ENCODE results near the gene HSPA8.
A peak's percentile ranks its signal among the peaks of the same experiment; 100 is the strongest.
"Not testable (repeated sequence)": the region's sequence is repeated elsewhere in the genome, so short reads cannot be mapped to it uniquely, and the experiment has no call there.

Gene HSPA8

GRCh38 chr11:123061403-123062157 lies at the start of gene HSPA8:
Gene HSPA8, minus strand, starts transcription at chr11:123062136. Its CDS starts 812 bp downstream, at chr11:123061324.
- DNase-seq (ENCODE audit: low read depth) = peak; percentile 70

GRCh38 chr11:123111465-123111864 lies 49.5 kb upstream of the HSPA8 start:
- DNase-seq (ENCODE audit: low read depth) = no peak

- DNase-seq (ENCODE audit: low read depth) = no peak
Measured at GRCh38 chr11:123110397-123110796, 48.5 kb upstream of the HSPA8 start.

- no peak for DNase-seq (ENCODE audit: low read depth)
Measured at GRCh38 chr11:123107945-123108495, 46.1 kb upstream of the HSPA8 start.

GRCh38 chr11:123104697-123105096 lies 42.8 kb upstream of the HSPA8 start:
- DNase-seq (ENCODE audit: low read depth) = no peak

GRCh38 chr11:123103326-123103980 lies 41.5 kb upstream of the HSPA8 start:
- no peak for DNase-seq (ENCODE audit: low read depth)

GRCh38 chr11:123100379-123101085 lies 38.6 kb upstream of the HSPA8 start:
- DNase-seq (ENCODE audit: low read depth) = no peak

GRCh38 chr11:123098990-123099389 lies 37.1 kb upstream of the HSPA8 start:
- no peak for DNase-seq (ENCODE audit: low read depth)

- DNase-seq (ENCODE audit: low read depth) = no peak
Measured at GRCh38 chr11:123093739-123094138, 31.8 kb upstream of the HSPA8 start.

GRCh38 chr11:123091506-123091905 lies 29.6 kb upstream of the HSPA8 start:
- DNase-seq (ENCODE audit: low read depth) = no peak

- not testable (repeated sequence) for DNase-seq (ENCODE audit: low read depth)
Measured at GRCh38 chr11:123090168-123090567, 28.2 kb upstream of the HSPA8 start.

GRCh38 chr11:123088896-123089295 lies 27.0 kb upstream of the HSPA8 start:
- DNase-seq (ENCODE audit: low read depth) = not testable (repeated sequence)

GRCh38 chr11:123087657-123088056 lies 25.7 kb upstream of the HSPA8 start:
- not testable (repeated sequence) for DNase-seq (ENCODE audit: low read depth)

GRCh38 chr11:123086305-123086704 lies 24.4 kb upstream of the HSPA8 start:
- DNase-seq (ENCODE audit: low read depth) = no peak

- DNase-seq (ENCODE audit: low read depth) = no peak
Measured at GRCh38 chr11:123085497-123085896, 23.6 kb upstream of the HSPA8 start.

- DNase-seq (ENCODE audit: low read depth) = no peak
Measured at GRCh38 chr11:123084454-123084853, 22.5 kb upstream of the HSPA8 start.

- DNase-seq (ENCODE audit: low read depth) = no peak
Measured at GRCh38 chr11:123083623-123084029, 21.7 kb upstream of the HSPA8 start.

- no peak for DNase-seq (ENCODE audit: low read depth)
Measured at GRCh38 chr11:123082977-123083376, 21.0 kb upstream of the HSPA8 start.

GRCh38 chr11:123080015-123080414 lies 18.1 kb upstream of the HSPA8 start:
- DNase-seq (ENCODE audit: low read depth) = no peak

- no peak for DNase-seq (ENCODE audit: low read depth)
Measured at GRCh38 chr11:123076484-123076883, 14.5 kb upstream of the HSPA8 start.

GRCh38 chr11:123073343-123074057 lies 11.6 kb upstream of the HSPA8 start:
- DNase-seq (ENCODE audit: low read depth) = no peak

- DNase-seq (ENCODE audit: low read depth) = no peak
Measured at GRCh38 chr11:123072762-123073161, 10.8 kb upstream of the HSPA8 start.

Data from activated T-cell treated with anti-CD3 and anti-CD28 coated beads for 24 hours (primary cell).